Neuronal stem cell (in vitro differentiated cells): ENCODE data around the gene NFATC2. TPM values are rescaled to one million over a fixed set of nuclear protein-coding genes. Genes with fewer than 3 reads are reported as not detected.

Source experiments
- DNase-seq: peaks from one replicate; pipeline ENCODE4 v3.0.0-alpha.2; 2013; ENCODE audit warnings: low spot score
- H2AFZ ChIP-seq: one replicate; pipeline ENCODE4 v1.6.1; 2013; ENCODE audit warnings: mild to moderate bottlenecking, low read length, inconsistent platforms
- H2AK5ac ChIP-seq: 2 replicates; pipeline ENCODE4 v1.6.1; 2013; ENCODE audit warnings: low read depth, mild to moderate bottlenecking, inconsistent platforms, low read length, moderate library complexity, mixed read lengths
- H2BK120ac ChIP-seq: 2 replicates; pipeline ENCODE4 v1.6.1; 2013; ENCODE audit warnings: low read depth, mild to moderate bottlenecking, inconsistent platforms, low read length, moderate library complexity, mixed read lengths
- H2BK12ac ChIP-seq: one replicate; pipeline ENCODE4 v1.6.1; 2013; ENCODE audit warnings: low read length, inconsistent platforms
- H2BK15ac ChIP-seq: 2 replicates; pipeline ENCODE4 v1.6.1; 2013; ENCODE audit warnings: mild to moderate bottlenecking, low read length, inconsistent platforms, mixed read lengths
- H2BK5ac ChIP-seq: one replicate; pipeline ENCODE4 v1.6.1; 2013; ENCODE audit warnings: inconsistent platforms, mild to moderate bottlenecking, low read length, moderate library complexity
- H3K14ac ChIP-seq: one replicate; pipeline ENCODE4 v1.6.1; 2013; ENCODE audit warnings: low read length, inconsistent platforms
- H3K18ac ChIP-seq: 2 replicates; pipeline ENCODE4 v1.6.1; 2013; ENCODE audit warnings: low read length, inconsistent platforms
- H3K23ac ChIP-seq: 2 replicates; pipeline ENCODE4 v1.6.1; 2013; ENCODE audit warnings: low read depth, mild to moderate bottlenecking, mixed read lengths, low read length, inconsistent platforms; ENCODE audit not compliant: poor library complexity
- H3K27ac ChIP-seq: replicated peaks from 3 replicates; pipeline ENCODE4 v1.5.1; 2013; ENCODE audit warnings: low read length, inconsistent platforms
- H3K27me3 ChIP-seq, 3 experiments: 2 replicates each; pipeline ENCODE4 v1.6.1; 2013; ENCODE audit warnings: low read length in 3 of 3, mild to moderate bottlenecking in 2 of 3, inconsistent platforms in 1 of 3, low read depth in 1 of 3, mixed read lengths in 1 of 3, moderate library complexity in 1 of 3; ENCODE audit not compliant: control insufficient read depth in 3 of 3, insufficient read depth in 3 of 3
- H3K36me3 ChIP-seq, 2 donors: replicated peaks in 1 of 2; 2 replicates each; pipeline ENCODE4 v1.6.1; 2013; ENCODE audit warnings: low read length in 2 of 2; ENCODE audit not compliant: control insufficient read depth in 2 of 2, insufficient read depth in 2 of 2
- H3K4ac ChIP-seq: 2 replicates; pipeline ENCODE4 v1.6.1; 2013; ENCODE audit warnings: inconsistent platforms, mild to moderate bottlenecking, low read length, moderate library complexity
- H3K4me1 ChIP-seq, 2 donors: 1 replicate in 1 of 2; 2 replicates in 1 of 2; pipeline ENCODE4 v1.6.1; 2013; ENCODE audit warnings: low read length in 2 of 2, low read depth in 1 of 2; ENCODE audit not compliant: control insufficient read depth in 2 of 2, insufficient read depth in 1 of 2
- H3K4me2 ChIP-seq: one replicate; pipeline ENCODE4 v1.6.1; 2013; ENCODE audit warnings: mild to moderate bottlenecking, low read length, inconsistent platforms; ENCODE audit not compliant: insufficient read depth, poor library complexity, severe bottlenecking
- H3K4me3 ChIP-seq, 2 donors: 2 replicates each; pipeline ENCODE4 v1.5.1; 2013; ENCODE audit warnings: low read length in 2 of 2, mild to moderate bottlenecking in 2 of 2, inconsistent platforms in 1 of 2, moderate library complexity in 1 of 2
- H3K79me1 ChIP-seq: one replicate; pipeline ENCODE4 v1.6.1; 2013; ENCODE audit warnings: low read depth, mild to moderate bottlenecking, inconsistent platforms, low read length, moderate library complexity
- H3K9ac ChIP-seq: one replicate; pipeline ENCODE4 v1.6.1; 2013; ENCODE audit warnings: mild to moderate bottlenecking, low read depth, low read length, inconsistent platforms; ENCODE audit not compliant: poor library complexity
- H3K9me3 ChIP-seq, 2 donors: replicated peaks in 1 of 2; 2 replicates each; pipeline versions ENCODE3 to v1.6.1; 2013; ENCODE audit warnings: low read length in 2 of 2, mild to moderate bottlenecking in 2 of 2, inconsistent platforms in 1 of 2, low read depth in 1 of 2, mixed read lengths in 1 of 2, moderate library complexity in 1 of 2; ENCODE audit not compliant: control insufficient read depth in 2 of 2, insufficient read depth in 1 of 2
- H4K8ac ChIP-seq: one replicate; pipeline ENCODE4 v1.6.1; 2013; ENCODE audit warnings: low read depth, mild to moderate bottlenecking, inconsistent platforms, low read length, moderate library complexity
- H4K91ac ChIP-seq: one replicate; pipeline ENCODE4 v1.6.1; 2013; ENCODE audit warnings: low read length, low read depth, mild to moderate bottlenecking, inconsistent platforms; ENCODE audit not compliant: poor library complexity
- WGBS, 2 donors: extraction: QIAGEN DNeasy Blood & Tissue Kit; methylation state at CpG; one replicate each; pipeline ENCODE4 v1.1.7; 2013; ENCODE audit warnings: missing lambda C conversion rate in 2 of 2, mixed read lengths in 1 of 2; ENCODE audit not compliant: insufficient read length in 2 of 2, insufficient replicate concordance in 1 of 2; ENCODE audit errors: extremely low coverage in 2 of 2; 5-methylcytosine and 5-hydroxymethylcytosine counted together
- polyA plus RNA-seq, 2 experiments: library from polyadenylated mRNA; stranded (reverse); fragments of 200-250 nt; gene quantifications; one replicate each; pipeline ENCODE4 v1.2.3, GENCODE V29; 2013

NFATC2 gene
- polyA plus RNA-seq (2013, experiment 1 of 2): 0.67 TPM
- polyA plus RNA-seq (2013, experiment 2 of 2): 0.76 TPM

GRCh38 chr20:51542571-51543421, at the start of gene NFATC2:
TSS of gene NFATC2 (minus strand) at chr20:51542719. CDS start at chr20:51542499, 220 bp downstream.
- DNase-seq: no peak
- Histone ChIP-seq H3K14ac (no peak within 1 kb of the TSS), H3K18ac (peak within 1 kb of the TSS; percentile 60), H3K27me3 (peaks cover 0 to 27% (median 17%) of the 10 kb centered on the region in 3 experiments), H2BK12ac (no peak within 1 kb of the TSS), H3K79me1 (no peaks in the 10 kb centered on the region), H3K9ac (peak within 1 kb of the TSS; percentile 72), H3K4me1 (peaks cover 11 to 15% of the 10 kb centered on the region in 2 donors), H3K4ac (no peak within 1 kb of the TSS), H2BK5ac (peak within 1 kb of the TSS; percentile 63), H2BK120ac (no peak within 1 kb of the TSS), H3K4me2 (peak within 1 kb of the TSS; percentile 67), H3K36me3 (no peaks in the 10 kb centered on the region), H4K91ac (no peak within 1 kb of the TSS), H2AK5ac (peak within 1 kb of the TSS; percentile 68), H3K27ac (peak within 1 kb of the TSS; percentile 12), H2AFZ (peak within 1 kb of the TSS; percentile 71), H3K9me3 (peaks cover 0 to 2% of the 10 kb centered on the region in 2 donors), H2BK15ac (peak within 1 kb of the TSS; percentile 41), H4K8ac (no peak within 1 kb of the TSS), H3K23ac (peak within 1 kb of the TSS; percentile 63), H3K4me3 (peak within 1 kb of the TSS in 1 of 2 donors; percentile 75)
- WGBS, 2 donors: no CpG with 5 or more reads among the region's 67 CpGs

DNA sequence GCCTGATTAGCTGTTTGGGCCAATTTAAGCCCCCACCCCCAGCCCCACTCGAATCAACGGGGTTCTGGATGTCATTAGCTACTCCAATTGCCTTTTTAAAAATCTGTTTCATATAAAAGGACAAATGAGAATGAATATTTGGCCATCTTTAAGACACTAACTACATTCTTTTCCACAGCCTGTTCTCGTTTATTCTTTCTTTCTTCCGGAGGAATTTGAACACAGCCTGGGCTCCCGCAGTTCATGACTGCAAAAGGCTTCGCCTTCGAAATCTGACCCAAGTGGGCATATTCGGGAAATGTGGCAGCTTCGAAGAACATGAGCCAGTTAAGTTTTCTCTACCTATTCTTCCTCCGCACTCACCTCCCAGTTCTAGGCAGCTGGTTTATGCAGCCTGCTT, 49.4 kb upstream of the NFATC2 start:
- Histone ChIP-seq H3K4me2 (no peak overlapping the region), H3K4me1 (no peaks in the 10 kb centered on the region), H3K4ac (no peak overlapping the region), H3K23ac (no peak overlapping the region), H3K79me1 (no peaks in the 10 kb centered on the region), H2BK120ac (no peak overlapping the region), H3K36me3 (peaks cover 0 to 2% of the 10 kb centered on the region in 2 donors), H2AFZ (no peak overlapping the region), H3K27me3 (no peaks in the 10 kb centered on the region), H2BK12ac (no peak overlapping the region), H3K9me3 (no peaks in the 10 kb centered on the region), H2BK5ac (no peak overlapping the region), H3K14ac (no peak overlapping the region), H4K91ac (no peak overlapping the region), H2AK5ac (no peak overlapping the region), H3K9ac (no peak overlapping the region), H2BK15ac (no peak overlapping the region), H3K18ac (no peak overlapping the region), H4K8ac (no peak overlapping the region), H3K27ac (no peak overlapping the region), H3K4me3 (no peak overlapping the region)
- no CpG with 5 or more reads among the region's 10 CpGs for WGBS, 2 donors
- DNase-seq: no peak

GRCh38 chr20:51588762-51589161, 46.2 kb upstream of the NFATC2 start:
- no peak overlapping the region for H4K91ac ChIP-seq
- no peaks in the 10 kb centered on the region for H3K27me3 ChIP-seq
- WGBS, 2 donors: no CpG with 5 or more reads among the region's 3 CpGs
- H2AK5ac ChIP-seq: no peak overlapping the region
- H3K4me3 ChIP-seq: peak overlapping the region in 1 of 2 donors; percentile 19
- H3K18ac ChIP-seq: no peak overlapping the region
- H3K27ac ChIP-seq: no peak overlapping the region
- H2BK15ac ChIP-seq: no peak overlapping the region
- DNase-seq: no peak
- no peak overlapping the region for H3K4me2 ChIP-seq
- no peak overlapping the region for H3K14ac ChIP-seq
- H3K23ac ChIP-seq: peak overlapping the region; percentile 25
- H3K9ac ChIP-seq: no peak overlapping the region
- H2BK5ac ChIP-seq: no peak overlapping the region
- no peaks in the 10 kb centered on the region for H3K36me3 ChIP-seq
- H4K8ac ChIP-seq: no peak overlapping the region
- H2BK12ac ChIP-seq: no peak overlapping the region
- H3K4ac ChIP-seq: no peak overlapping the region
- H2BK120ac ChIP-seq: no peak overlapping the region
- no peaks in the 10 kb centered on the region for H3K4me1 ChIP-seq
- H3K79me1 ChIP-seq: no peaks in the 10 kb centered on the region
- H2AFZ ChIP-seq: no peak overlapping the region
- no peaks in the 10 kb centered on the region for H3K9me3 ChIP-seq

DNA sequence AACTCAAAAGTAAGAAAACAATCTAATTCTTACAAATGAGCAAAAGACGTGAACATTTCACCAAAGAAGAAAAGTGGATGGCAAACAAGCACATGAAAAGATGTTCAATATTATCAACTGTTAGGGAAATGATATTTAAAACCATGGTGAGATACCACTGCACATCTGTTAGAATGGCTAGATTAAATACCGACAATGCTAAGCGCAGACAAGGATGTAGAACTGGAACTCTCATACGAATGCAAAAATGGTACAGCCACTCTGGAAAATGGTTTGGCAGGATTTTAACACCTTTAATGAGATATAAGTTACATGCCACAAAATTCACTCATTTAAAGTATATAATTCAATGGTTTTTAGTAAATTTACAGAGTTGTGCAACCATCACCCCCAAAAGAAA, 44.6 kb upstream of the NFATC2 start:
- H3K4me2 ChIP-seq: no peak overlapping the region
- H3K9ac ChIP-seq: no peak overlapping the region
- H3K4me3 ChIP-seq: no peak overlapping the region
- H3K36me3 ChIP-seq: no peaks in the 10 kb centered on the region
- no peak overlapping the region for H2BK12ac ChIP-seq
- H3K27me3 ChIP-seq: no peaks in the 10 kb centered on the region
- H3K14ac ChIP-seq: no peak overlapping the region
- H2AK5ac ChIP-seq: no peak overlapping the region
- no peak overlapping the region for H3K18ac ChIP-seq
- no peaks in the 10 kb centered on the region for H3K79me1 ChIP-seq
- no peak overlapping the region for H4K91ac ChIP-seq
- H3K4me1 ChIP-seq: no peaks in the 10 kb centered on the region
- H3K4ac ChIP-seq: no peak overlapping the region
- no peak overlapping the region for H2BK15ac ChIP-seq
- H3K27ac ChIP-seq: no peak overlapping the region
- no peak overlapping the region for H2BK5ac ChIP-seq
- no CpG with 5 or more reads among the region's 4 CpGs for WGBS, 2 donors
- no peaks in the 10 kb centered on the region for H3K9me3 ChIP-seq
- no peak overlapping the region for H2BK120ac ChIP-seq
- DNase-seq: no peak
- no peak overlapping the region for H2AFZ ChIP-seq
- no peak overlapping the region for H3K23ac ChIP-seq
- no peak overlapping the region for H4K8ac ChIP-seq
